Measurements from ENCODE around the gene LUC7L. TPM values are rescaled to one million over a fixed set of nuclear protein-coding genes. Genes with fewer than 3 reads are reported as not detected.
A peak's percentile ranks its signal among the peaks of the same experiment; 100 is the strongest.
"Not testable (repeated sequence)": the region's sequence is repeated elsewhere in the genome, so short reads cannot be mapped to it uniquely, and the experiment has no call there.

LUC7L gene
- total RNA-seq, 1 donor from 2014 or later = 23.3 TPM

- Histone ChIP-seq H3K27me3 (ENCODE audit: low read depth) (peaks cover 70% of the 10 kb centered on the region), H3K27ac (replicated peaks) (no peak overlapping the region), H3K4me1 (peaks cover 8% of the 10 kb centered on the region), H3K36me3 (no peaks in the 10 kb centered on the region), H3K4me3 (no peak overlapping the region), H3K9me3 (replicated peaks) (no peaks in the 10 kb centered on the region)
- no peak for TF ChIP-seq CTCF (IDR thresholded peaks at IDR 0.05; ENCODE audit: borderline replicate concordance)
- DNase-seq = no peak
- intact Hi-C loops (cut with micrococcal nuclease) = no loop called here
Observed at GRCh38 chr16:160691-161190, 68.5 kb downstream of the LUC7L start.

GRCh38 chr16:160242-160641 lies 69.0 kb downstream of the LUC7L start:
- H3K36me3 ChIP-seq; H3K27ac ChIP-seq (replicated peaks); H3K4me1 ChIP-seq; intact Hi-C loops (cut with micrococcal nuclease); H3K9me3 ChIP-seq (replicated peaks); DNase-seq; H3K4me3 ChIP-seq: not testable (repeated sequence)
- H3K27me3 ChIP-seq (ENCODE audit: low read depth) = peaks cover 70% of the 10 kb centered on the region

GRCh38 chr16:159136-159849 lies 70.0 kb downstream of the LUC7L start:
- peaks cover 9% of the 10 kb centered on the region for H3K4me1 ChIP-seq
- H3K27me3 ChIP-seq (ENCODE audit: low read depth) = peaks cover 75% of the 10 kb centered on the region
- H3K9me3 ChIP-seq (replicated peaks) = no peaks in the 10 kb centered on the region
- H3K36me3 ChIP-seq = no peaks in the 10 kb centered on the region
- DNase-seq = no peak
- H3K27ac ChIP-seq (replicated peaks) = no peak overlapping the region
- no peak overlapping the region for H3K4me3 ChIP-seq
- intact Hi-C loops (cut with micrococcal nuclease) = no loop called here
- TF ChIP-seq CTCF (IDR thresholded peaks at IDR 0.05; ENCODE audit: borderline replicate concordance) = no peak

- peak overlapping the region; percentile 65 for H3K4me3 ChIP-seq
- no peak for TF ChIP-seq CTCF (IDR thresholded peaks at IDR 0.05; ENCODE audit: borderline replicate concordance)
- intact Hi-C loops (cut with micrococcal nuclease) = no loop called here
- no peak overlapping the region for H3K27ac ChIP-seq (replicated peaks)
- H3K9me3 ChIP-seq (replicated peaks) = no peaks in the 10 kb centered on the region
- peaks cover 10% of the 10 kb centered on the region for H3K4me1 ChIP-seq
- H3K36me3 ChIP-seq = no peaks in the 10 kb centered on the region
- DNase-seq = no peak
- H3K27me3 ChIP-seq (ENCODE audit: low read depth) = peaks cover 62% of the 10 kb centered on the region
Observed at GRCh38 chr16:155031-155398, 74.2 kb downstream of the LUC7L start.

GRCh38 chr16:154217-155030 lies 74.8 kb downstream of the LUC7L start:
- intact Hi-C loops (cut with micrococcal nuclease) = no loop called here
- Histone ChIP-seq H3K27ac (replicated peaks) (no peak overlapping the region), H3K36me3 (no peaks in the 10 kb centered on the region), H3K27me3 (ENCODE audit: low read depth) (peaks cover 64% of the 10 kb centered on the region), H3K4me1 (peaks cover 10% of the 10 kb centered on the region), H3K9me3 (replicated peaks) (no peaks in the 10 kb centered on the region), H3K4me3 (peak overlapping the region; percentile 65)
- no peak for TF ChIP-seq CTCF (IDR thresholded peaks at IDR 0.05; ENCODE audit: borderline replicate concordance)
- DNase-seq = no peak

GRCh38 chr16:153550-154216 lies 75.6 kb downstream of the LUC7L start:
- H3K27ac ChIP-seq (replicated peaks); H3K36me3 ChIP-seq; intact Hi-C loops (cut with micrococcal nuclease); DNase-seq; H3K9me3 ChIP-seq (replicated peaks); H3K4me3 ChIP-seq: not testable (repeated sequence)
- Histone ChIP-seq H3K27me3 (ENCODE audit: low read depth) (peaks cover 60% of the 10 kb centered on the region), H3K4me1 (peaks cover 10% of the 10 kb centered on the region)

- Histone ChIP-seq H3K4me1 (peaks cover 10% of the 10 kb centered on the region), H3K27me3 (ENCODE audit: low read depth) (peaks cover 60% of the 10 kb centered on the region)
- H3K36me3 ChIP-seq; H3K27ac ChIP-seq (replicated peaks); intact Hi-C loops (cut with micrococcal nuclease); H3K4me3 ChIP-seq; H3K9me3 ChIP-seq (replicated peaks); DNase-seq: not testable (repeated sequence)
Observed at GRCh38 chr16:153129-153521, 76.1 kb downstream of the LUC7L start.
